Adrenal gland (tissue), 12 donors: Measurements from ENCODE around the gene CGREF1. TPM values are rescaled to one million over a fixed set of nuclear protein-coding genes. Genes with fewer than 3 reads are reported as not detected.

Experiments used
- DNase-seq, 7 donors: peaks; one replicate each; pipeline ENCODE4 v3.0.0-alpha.2; 2019 to 2020
- H3K27ac ChIP-seq, 5 donors: fragments of 200-600 bp; sonication (generic) in 4 of 5; 1 replicate in 3 of 5; 2 replicates in 2 of 5; pipeline versions ENCODE4 v1.5.1 to v1.8.0; 2016 to 2020; ENCODE audit warnings: mild to moderate bottlenecking in 1 of 5
- H3K27me3 ChIP-seq: fragments of 200-600 bp; 2 replicates; pipeline ENCODE4 v1.8.0; 2021
- H3K36me3 ChIP-seq, 2 donors: fragments of 200-600 bp; replicated peaks in 1 of 2; 1 replicate in 1 of 2; 2 replicates in 1 of 2; pipeline versions ENCODE4 v1.5.1 to v1.8.0; 2018 to 2022
- H3K4me1 ChIP-seq, 2 donors: fragments of 200-600 bp; replicated peaks in 1 of 2; 1 replicate in 1 of 2; 2 replicates in 1 of 2; pipeline versions ENCODE4 v1.5.1 to v1.8.0; 2018 to 2021
- H3K4me3 ChIP-seq, 4 donors: fragments of 200-600 bp; sonication (generic) in 3 of 4; one replicate each; pipeline ENCODE4 v1.5.1; 2016 to 2018
- H3K9me3 ChIP-seq, 3 donors: fragments of 200-600 bp; sonication (generic) in 1 of 3; replicated peaks in 1 of 3; 1 replicate in 2 of 3; 2 replicates in 1 of 3; pipeline versions ENCODE4 v1.5.1 to v1.8.0; 2016 to 2021
- POLR2A ChIP-seq, 2 donors: fragments of 450-650 bp; IDR thresholded peaks; one replicate each; pipeline ENCODE4 v1.6.1; 2017; ENCODE audit warnings: antibody characterized with exemption in 2 of 2, mild to moderate bottlenecking in 2 of 2, moderate library complexity in 1 of 2
- WGBS, 4 donors: extraction: QIAGEN DNeasy Blood & Tissue Kit in 2 of 4; methylation state at CpG; one replicate each; pipeline versions ENCODE4 v1.1.5 to v1.1.7; 2013 to 2017; 5-methylcytosine and 5-hydroxymethylcytosine counted together
- intact Hi-C, 2 donors: fragments of 100-400 bp; cut with DNase I; formaldehyde crosslinking; loops; one replicate each; pipeline versions ENCODE4 v1.14.1 to v1.15.0; 2022 to 2023
- polyA plus RNA-seq, 3 donors: library from polyadenylated mRNA; stranded (reverse); fragments of 200-250 nt in 2 of 3; fragments of 350-450 nt in 1 of 3; fragmentation: Illumina TruSeq in 1 of 3; extraction: RNeasy Lipid Tissue Mini Kit (QIAGEN cat#74804) in 1 of 3; gene quantifications; one replicate each; pipeline ENCODE4 v1.2.3, GENCODE V29; 2013 to 2014
- total RNA-seq, 9 donors: library from RNA; depleted of rRNA in 4 of 9; stranded (reverse); fragments of >200 nt in 4 of 9; fragments of 120-200 nt in 1 of 9; fragmentation: NEBNext Ultra II Directional in 1 of 9; extraction: Animal tissue kit (Norgen Biotek cat#: 25700) in 1 of 9; gene quantifications; one replicate each; pipeline versions ENCODE4 v1.1.0 to v1.2.4, GENCODE V29; 2013 to 2023
- TF ChIP-seq, protein P1 (sequence below), 6 experiments: fragments of 450-650 bp in 4 of 6; fragments of 200-600 bp in 2 of 6; sonication (generic) in 1 of 6; IDR thresholded peaks; 1 replicate in 5 of 6; 2 replicates in 1 of 6; pipeline versions ENCODE4 v1.5.1 to v1.8.0; 2016 to 2021; ENCODE audit warnings: antibody characterized with exemption in 6 of 6, mild to moderate bottlenecking in 2 of 6, moderate library complexity in 1 of 6
- donor health status: healthy with polysubstance abuse.
- donor health status: Bipolar disorder and iron deficiency.
- donor health status: DM: yes; HTN: yes; CAD: no.
- donor health status: DM: no; HTN: no; CAD: no.
- donor health status: DM: no; HTN: no; CAD: no.
- donor health status: DM: yes; HTN: yes; CAD: no.

The CGREF1 gene
- total and polyA plus RNA-seq, 12 donors = 0.52 to 4.7 (median 1.3) TPM; not detected in 1

DNA sequence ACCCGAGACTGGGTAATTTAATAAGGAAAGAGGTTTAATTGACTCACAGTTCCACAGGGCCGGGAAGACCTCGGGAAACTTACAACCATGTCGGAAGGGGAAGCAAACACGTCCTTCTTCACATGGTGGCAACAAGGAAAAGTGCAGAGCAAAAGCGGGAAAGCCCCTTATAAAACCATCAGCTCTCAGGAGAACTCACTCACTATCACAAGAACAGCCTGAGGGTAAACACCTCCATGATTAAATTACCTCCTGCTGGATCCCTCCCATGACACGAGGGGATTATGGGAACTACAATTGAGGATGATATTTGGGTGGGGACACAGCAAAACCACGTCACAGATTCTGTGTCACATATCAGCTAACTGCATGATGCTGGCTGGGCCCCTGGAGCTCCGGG, 41.3 kb upstream of the CGREF1 start:
- H3K4me1 ChIP-seq = no peaks in the 10 kb centered on the region
- no peak overlapping the region for H3K27ac ChIP-seq
- no peak overlapping the region for H3K4me3 ChIP-seq
- H3K36me3 ChIP-seq = no peaks in the 10 kb centered on the region
- no peaks in the 10 kb centered on the region for H3K9me3 ChIP-seq
- H3K27me3 ChIP-seq = no peaks in the 10 kb centered on the region
- no peak for DNase-seq
- no peak for TF ChIP-seq POLR2A (IDR thresholded peaks at IDR 0.05)
- TF ChIP-seq, protein P1, sequence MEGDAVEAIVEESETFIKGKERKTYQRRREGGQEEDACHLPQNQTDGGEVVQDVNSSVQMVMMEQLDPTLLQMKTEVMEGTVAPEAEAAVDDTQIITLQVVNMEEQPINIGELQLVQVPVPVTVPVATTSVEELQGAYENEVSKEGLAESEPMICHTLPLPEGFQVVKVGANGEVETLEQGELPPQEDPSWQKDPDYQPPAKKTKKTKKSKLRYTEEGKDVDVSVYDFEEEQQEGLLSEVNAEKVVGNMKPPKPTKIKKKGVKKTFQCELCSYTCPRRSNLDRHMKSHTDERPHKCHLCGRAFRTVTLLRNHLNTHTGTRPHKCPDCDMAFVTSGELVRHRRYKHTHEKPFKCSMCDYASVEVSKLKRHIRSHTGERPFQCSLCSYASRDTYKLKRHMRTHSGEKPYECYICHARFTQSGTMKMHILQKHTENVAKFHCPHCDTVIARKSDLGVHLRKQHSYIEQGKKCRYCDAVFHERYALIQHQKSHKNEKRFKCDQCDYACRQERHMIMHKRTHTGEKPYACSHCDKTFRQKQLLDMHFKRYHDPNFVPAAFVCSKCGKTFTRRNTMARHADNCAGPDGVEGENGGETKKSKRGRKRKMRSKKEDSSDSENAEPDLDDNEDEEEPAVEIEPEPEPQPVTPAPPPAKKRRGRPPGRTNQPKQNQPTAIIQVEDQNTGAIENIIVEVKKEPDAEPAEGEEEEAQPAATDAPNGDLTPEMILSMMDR (IDR thresholded peaks at IDR 0.05) = no peak
- intact Hi-C loops = no loop called here
- WGBS, 4 donors = 86 to 93% (median 87%) methylated on average over 9 of the region's 9 CpGs

DNA sequence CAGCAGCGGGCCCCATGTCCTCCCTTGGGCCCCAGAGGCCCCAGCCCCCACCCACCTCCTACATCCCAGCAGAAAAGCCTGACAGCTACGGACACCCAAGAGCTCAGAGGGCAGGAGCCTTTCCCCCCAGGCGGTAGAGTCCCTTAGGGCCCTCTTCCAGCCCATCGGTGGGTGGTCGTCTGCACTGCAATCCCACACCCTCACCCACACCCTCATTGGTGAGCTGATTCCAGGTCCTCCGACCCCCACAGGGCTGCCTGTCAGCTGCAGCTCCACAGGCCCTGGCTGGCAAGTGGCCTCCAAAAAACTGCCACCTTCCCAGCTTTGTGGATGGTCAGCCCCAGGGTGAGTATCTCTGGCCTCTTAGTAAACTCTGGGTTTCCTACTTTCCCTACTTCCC, 40.3 kb upstream of the CGREF1 start:
- intact Hi-C loops = no loop called here
- 76 to 100% (median 80%) methylated on average over 1 to 6 of the region's 6 CpGs for WGBS, 4 donors
- H3K36me3 ChIP-seq = no peaks in the 10 kb centered on the region

DNA sequence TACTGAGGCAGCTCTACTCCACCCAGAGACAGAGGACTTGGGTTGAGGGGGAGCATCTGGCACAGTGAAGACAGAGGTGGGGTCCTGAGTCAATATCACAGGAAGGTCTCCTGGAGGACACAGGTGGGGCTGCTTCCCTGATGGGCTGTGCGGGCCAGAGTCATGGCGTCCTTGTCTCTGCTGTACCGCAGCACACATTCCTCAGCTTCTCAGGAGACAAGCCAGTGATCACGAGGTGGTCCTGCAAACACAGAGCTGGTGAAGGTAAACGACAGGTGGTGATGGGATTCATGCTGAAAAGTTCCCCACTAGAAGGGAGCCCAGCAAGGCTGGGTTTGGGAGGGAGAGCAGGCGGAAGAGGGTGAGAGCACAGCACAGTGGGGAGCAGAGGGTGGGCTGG, 39.5 kb upstream of the CGREF1 start:
- Histone ChIP-seq H3K4me1 (peaks cover 0 to 5% of the 10 kb centered on the region in 2 donors), H3K4me3 (no peak overlapping the region), H3K27ac (no peak overlapping the region), H3K27me3 (no peaks in the 10 kb centered on the region), H3K36me3 (no peaks in the 10 kb centered on the region), H3K9me3 (no peaks in the 10 kb centered on the region)
- no peak for TF ChIP-seq POLR2A (IDR thresholded peaks at IDR 0.05)
- TF ChIP-seq, protein P1 (IDR thresholded peaks at IDR 0.05) = no peak
- intact Hi-C loops = no loop called here
- 70 to 86% (median 82%) methylated on average over 5 to 6 of the region's 6 CpGs for WGBS, 4 donors
- no peak for DNase-seq

More for the DNA sequence above, 40.3 kb upstream of the CGREF1 start:
- Histone ChIP-seq H3K4me1 (peaks cover 0 to 4% of the 10 kb centered on the region in 2 donors), H3K9me3 (no peaks in the 10 kb centered on the region), H3K4me3 (no peak overlapping the region), H3K27me3 (no peaks in the 10 kb centered on the region), H3K27ac (no peak overlapping the region)
- TF ChIP-seq, protein P1 (IDR thresholded peaks at IDR 0.05) = no peak
- DNase-seq = no peak

DNA sequence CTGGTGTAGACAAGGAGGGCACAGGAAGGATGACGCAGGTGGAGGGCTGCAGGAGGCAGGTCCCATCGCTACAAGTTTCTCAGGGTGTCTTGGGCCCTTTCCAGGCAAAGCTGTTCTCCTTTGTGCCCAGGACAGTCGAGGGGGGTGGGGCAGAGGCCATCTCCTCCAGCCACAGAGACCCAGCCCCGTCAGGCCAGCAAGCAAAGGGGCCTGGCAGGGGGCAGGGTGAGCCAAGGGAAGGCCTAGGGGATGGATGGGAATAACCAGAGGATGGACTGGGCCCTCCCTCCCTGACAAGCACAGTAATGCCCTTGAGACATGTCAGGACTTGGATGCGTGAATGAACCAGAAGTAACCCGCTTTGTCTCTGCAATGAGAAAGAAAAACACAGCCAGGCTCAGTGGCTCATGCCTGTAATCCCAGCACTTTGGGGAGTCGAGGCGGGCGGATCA, 36.2 kb upstream of the CGREF1 start:
- Histone ChIP-seq H3K27me3 (no peaks in the 10 kb centered on the region), H3K9me3 (no peaks in the 10 kb centered on the region), H3K4me3 (no peak overlapping the region), H3K36me3 (no peaks in the 10 kb centered on the region), H3K27ac (no peak overlapping the region), H3K4me1 (peaks cover 0 to 5% of the 10 kb centered on the region in 2 donors)
- TF ChIP-seq, protein P1 (IDR thresholded peaks at IDR 0.05) = no peak
- TF ChIP-seq POLR2A (IDR thresholded peaks at IDR 0.05) = no peak
- 83 to 89% (median 84%) methylated on average over 8 to 9 of the region's 9 CpGs for WGBS, 4 donors
- intact Hi-C loops = no loop called here
- DNase-seq = no peak
